ENCODE data around the gene SLC35E3.
"Not testable (repeated sequence)": the region's sequence is repeated elsewhere in the genome, so short reads cannot be mapped to it uniquely, and the experiment has no call there.

- TF ChIP-seq YY1 (IDR thresholded peaks at IDR 0.05; ENCODE audit: insufficient read depth, insufficient read length); ZNF274 (IDR thresholded peaks at IDR 0.05; ENCODE audit: low read depth, low read length); SUZ12 (IDR thresholded peaks at IDR 0.05; ENCODE audit: extremely low read depth, insufficient read depth, insufficient read length): not testable (repeated sequence)
These were observed 61.2 kb downstream of the SLC35E3 start for GRCh38 chr12:68807274-68807575.
